Limb (tissue), 2 donors: ENCODE results near the gene RASA4B.

Experiments used
- DNase-seq, 2 donors: peaks; one replicate each; pipeline ENCODE4 v3.0.0-alpha.2; 2016; ENCODE audit errors: extremely low spot score in 2 of 2

The RASA4B gene

GRCh38 chr7:102454468-102454867 is 63.1 kb downstream of the RASA4B start:
- DNase-seq: no peak

- no peak for DNase-seq
Observed at GRCh38 chr7:102453319-102453718, 64.3 kb downstream of the RASA4B start.

GRCh38 chr7:102452451-102452850 is 65.1 kb downstream of the RASA4B start:
- DNase-seq: no peak

GRCh38 chr7:102451371-102452054 is 66.1 kb downstream of the RASA4B start:
- DNase-seq: no peak

GRCh38 chr7:102450242-102450641 is 67.3 kb downstream of the RASA4B start:
- no peak for DNase-seq

- no peak for DNase-seq
Observed at GRCh38 chr7:102449136-102449535, 68.4 kb downstream of the RASA4B start.

- no peak for DNase-seq
Observed at GRCh38 chr7:102447311-102447710, 70.3 kb downstream of the RASA4B start.

GRCh38 chr7:102446387-102447156 is 71.0 kb downstream of the RASA4B start:
- DNase-seq: no peak

GRCh38 chr7:102445674-102446071 is 71.9 kb downstream of the RASA4B start:
- no peak for DNase-seq

GRCh38 chr7:102444961-102445673 is 72.5 kb downstream of the RASA4B start:
- no peak for DNase-seq

- no peak for DNase-seq
Observed at GRCh38 chr7:102439963-102440795, 77.4 kb downstream of the RASA4B start.

- no peak for DNase-seq
Observed at GRCh38 chr7:102436118-102436517, 81.5 kb downstream of the RASA4B start.

GRCh38 chr7:102434039-102434486 is 83.5 kb downstream of the RASA4B start:
- DNase-seq: no peak

- DNase-seq: peak; percentile 50 to 92
Observed at GRCh38 chr7:102433219-102434038, 84.1 kb downstream of the RASA4B start, which contains the start of gene ORAI2. Gene ORAI2 (plus strand): TSS chr7:102433575. CDS start chr7:102438957, 5,382 bp downstream.
